SK-N-MC (cell line): ENCODE results near the gene PTPRO.

Source experiments
- EZH2 ChIP-seq: fragments of 200-600 bp; sonication (generic); IDR thresholded peaks from one replicate; pipeline ENCODE4 v1.6.1; 2017; ENCODE audit warnings: antibody characterized with exemption
- FOXP2 ChIP-seq: optimal IDR thresholded peaks from 2 replicates; pipeline ENCODE3; 2011; ENCODE audit warnings: mild to moderate bottlenecking, moderate library complexity; ENCODE audit not compliant: insufficient read depth; ENCODE audit errors: extremely low read length, control extremely low read depth
- POLR2AphosphoS5 ChIP-seq: IDR thresholded peaks from 2 replicates; pipeline ENCODE4 v1.6.1; 2012; ENCODE audit warnings: mild to moderate bottlenecking, low read depth, low read length, borderline replicate concordance

- TF ChIP-seq EZH2 (no peak), POLR2AphosphoS5 (no peak), FOXP2 (no peak)
Observed at GRCh38 chr12:15547691-15548090, 225.4 kb downstream of the PTPRO start.
